ENCODE data around the gene MRPL22.

Gene MRPL22

DNA sequence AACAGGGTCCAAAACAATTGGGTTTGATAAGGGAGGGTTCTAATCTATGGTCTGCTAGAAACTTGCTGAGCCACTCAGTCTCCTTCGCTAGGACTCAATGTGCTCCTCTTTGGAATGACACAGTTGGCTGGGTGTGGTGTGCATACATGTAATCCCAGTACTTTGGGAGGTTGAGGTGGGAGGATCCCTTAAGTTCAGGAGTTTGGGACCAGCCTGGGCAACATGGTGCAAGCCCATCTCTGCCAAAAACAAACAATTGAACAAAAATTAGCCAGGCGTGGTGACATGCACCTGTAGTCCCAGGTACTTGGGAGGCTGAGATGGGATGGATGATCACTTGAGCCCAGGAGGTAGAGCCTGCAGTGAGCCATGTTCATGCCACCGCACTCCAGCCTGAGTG is 70.0 kb downstream of the MRPL22 start:
- no peak overlapping the region for H3K27ac ChIP-seq
- no peak for TF ChIP-seq ZFX (IDR thresholded peaks at IDR 0.05)
- TF ChIP-seq, protein P1, sequence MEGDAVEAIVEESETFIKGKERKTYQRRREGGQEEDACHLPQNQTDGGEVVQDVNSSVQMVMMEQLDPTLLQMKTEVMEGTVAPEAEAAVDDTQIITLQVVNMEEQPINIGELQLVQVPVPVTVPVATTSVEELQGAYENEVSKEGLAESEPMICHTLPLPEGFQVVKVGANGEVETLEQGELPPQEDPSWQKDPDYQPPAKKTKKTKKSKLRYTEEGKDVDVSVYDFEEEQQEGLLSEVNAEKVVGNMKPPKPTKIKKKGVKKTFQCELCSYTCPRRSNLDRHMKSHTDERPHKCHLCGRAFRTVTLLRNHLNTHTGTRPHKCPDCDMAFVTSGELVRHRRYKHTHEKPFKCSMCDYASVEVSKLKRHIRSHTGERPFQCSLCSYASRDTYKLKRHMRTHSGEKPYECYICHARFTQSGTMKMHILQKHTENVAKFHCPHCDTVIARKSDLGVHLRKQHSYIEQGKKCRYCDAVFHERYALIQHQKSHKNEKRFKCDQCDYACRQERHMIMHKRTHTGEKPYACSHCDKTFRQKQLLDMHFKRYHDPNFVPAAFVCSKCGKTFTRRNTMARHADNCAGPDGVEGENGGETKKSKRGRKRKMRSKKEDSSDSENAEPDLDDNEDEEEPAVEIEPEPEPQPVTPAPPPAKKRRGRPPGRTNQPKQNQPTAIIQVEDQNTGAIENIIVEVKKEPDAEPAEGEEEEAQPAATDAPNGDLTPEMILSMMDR (conservative IDR thresholded peaks at IDR 0.05), result no peak

DNA sequence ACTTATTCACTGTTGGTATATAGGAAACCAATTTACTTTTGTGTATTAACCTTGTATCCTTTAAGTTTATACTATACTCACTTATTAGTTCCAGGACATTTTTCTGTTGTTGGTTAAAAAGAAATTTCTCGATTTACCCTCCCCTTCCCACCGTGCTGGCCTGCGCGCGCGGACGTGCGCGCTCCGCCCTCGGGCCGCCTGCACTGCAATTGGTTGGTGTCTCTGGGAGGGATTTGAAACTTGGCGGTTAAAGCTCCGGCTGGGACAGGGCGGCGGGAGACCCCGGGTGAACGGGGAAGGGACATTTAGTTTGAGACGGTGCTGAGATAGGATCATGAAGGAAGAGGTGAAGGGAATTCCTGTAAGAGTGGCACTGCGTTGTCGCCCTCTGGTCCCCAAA is 72.7 kb downstream of the MRPL22 start, which contains the start of gene KIF4B:
Gene KIF4B, plus strand, starts transcription at position 230 of the 400 bp plus-strand sequence. Its CDS starts 105 bp downstream, at position 335.
- TF ChIP-seq, protein P1 (conservative IDR thresholded peaks at IDR 0.05), result no peak
- TF ChIP-seq ZFX (IDR thresholded peaks at IDR 0.05), result no peak
- H3K27ac ChIP-seq, result no peak within 1 kb of the TSS

- no peak overlapping the region for H3K27ac ChIP-seq
- TF ChIP-seq, protein P1 (conservative IDR thresholded peaks at IDR 0.05), result no peak
- no peak for TF ChIP-seq ZFX (IDR thresholded peaks at IDR 0.05)
Measured at GRCh38 chr5:155015239-155015638, 74.4 kb downstream of the MRPL22 start.

DNA sequence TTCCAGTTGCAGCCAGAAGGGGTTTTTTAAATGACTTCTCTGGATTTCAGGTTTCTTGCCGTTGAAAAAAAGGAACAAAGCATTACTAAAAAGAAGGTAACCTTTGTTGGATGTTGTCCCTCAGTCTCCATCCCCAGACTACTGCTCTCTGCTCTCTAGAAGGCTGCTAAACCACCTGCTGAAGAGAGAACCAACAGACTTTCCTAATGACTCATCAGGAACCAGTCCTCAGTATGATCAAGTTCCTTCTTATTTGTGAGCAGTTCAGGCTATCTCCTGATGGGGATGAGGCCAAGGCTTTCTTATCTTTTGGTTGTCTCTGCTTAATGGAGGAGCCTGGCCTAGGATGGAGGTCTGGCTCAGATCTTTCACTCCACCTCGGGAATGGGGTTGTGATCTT is 76.7 kb downstream of the MRPL22 start:
- TF ChIP-seq, protein P1 (conservative IDR thresholded peaks at IDR 0.05), result no peak

More for the DNA sequence above, 76.7 kb downstream of the MRPL22 start:
- H3K27ac ChIP-seq, result no peak overlapping the region

All from C4-2B (cell line).